ENCODE data around the gene PRSS50. TPM values are rescaled to one million over a fixed set of nuclear protein-coding genes. Genes with fewer than 3 reads are reported as not detected.
"Not testable (repeated sequence)": the region's sequence is repeated elsewhere in the genome, so short reads cannot be mapped to it uniquely, and the experiment has no call there.

The PRSS50 gene
- polyA plus RNA-seq, 1 experiment = not detected

DNA sequence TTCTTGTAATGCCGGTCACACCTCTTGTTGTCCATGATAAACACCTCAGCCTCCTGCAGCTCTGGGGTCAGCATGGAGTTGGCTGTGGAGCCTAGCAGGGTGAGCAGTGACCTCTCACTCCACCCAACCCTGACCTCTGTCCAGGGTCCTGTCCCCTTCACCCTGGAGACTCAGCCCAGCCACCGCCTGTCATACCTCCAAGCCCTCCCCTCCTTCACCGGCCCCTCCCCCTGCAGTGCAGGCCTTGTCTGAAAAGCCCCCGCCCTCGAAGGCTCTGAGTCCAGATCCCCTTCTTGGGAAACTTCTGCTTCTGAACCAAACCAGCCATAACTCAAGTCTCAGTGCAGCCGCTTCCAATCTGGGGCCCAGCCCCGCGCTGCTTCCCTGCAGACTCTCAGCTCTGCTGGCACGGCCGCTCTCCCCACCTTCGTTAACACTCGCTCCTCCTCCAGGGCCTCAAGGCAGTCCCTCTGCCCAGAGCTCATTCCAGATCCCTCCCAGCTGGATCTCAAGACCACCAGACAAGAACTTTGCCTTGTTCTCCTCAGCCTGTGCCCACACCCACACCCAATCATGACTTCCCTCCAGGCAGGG lies 25.4 kb upstream of the PRSS50 start:
- no peak overlapping the region for H3K4me3 ChIP-seq (ENCODE audit: low read depth, low read length)
- no peak for DNase-seq (ENCODE audit: low read depth)
- ChIA-PET CTCF (no interaction called here), POLR2A (no interaction called here)
- no peak for TF ChIP-seq CTCF (IDR thresholded peaks at IDR 0.05; ENCODE audit: insufficient read depth, low read depth, low read length)
- no peaks in the 10 kb centered on the region for H3K36me3 ChIP-seq (ENCODE audit: control insufficient read depth, insufficient read depth, low read length)
- H3K27me3 ChIP-seq (ENCODE audit: control insufficient read depth, insufficient read depth, low read length) = peaks cover 5% of the 10 kb centered on the region; the same call in 1 of the 2 replicates

- CTCF ChIA-PET = interaction anchor here (1.0 kb wide), 1 partner anchor 37 kb away, joined by 3 read pairs; no protein-coding TSS in a partner anchor
- H3K27me3 ChIP-seq (ENCODE audit: control insufficient read depth, insufficient read depth, low read length); H3K4me3 ChIP-seq (ENCODE audit: low read depth, low read length); DNase-seq (ENCODE audit: low read depth); H3K36me3 ChIP-seq (ENCODE audit: control insufficient read depth, insufficient read depth, low read length); POLR2A ChIA-PET: not testable (repeated sequence)
Measured at GRCh38 chr3:46739565-46739964, 21.9 kb upstream of the PRSS50 start.

DNA sequence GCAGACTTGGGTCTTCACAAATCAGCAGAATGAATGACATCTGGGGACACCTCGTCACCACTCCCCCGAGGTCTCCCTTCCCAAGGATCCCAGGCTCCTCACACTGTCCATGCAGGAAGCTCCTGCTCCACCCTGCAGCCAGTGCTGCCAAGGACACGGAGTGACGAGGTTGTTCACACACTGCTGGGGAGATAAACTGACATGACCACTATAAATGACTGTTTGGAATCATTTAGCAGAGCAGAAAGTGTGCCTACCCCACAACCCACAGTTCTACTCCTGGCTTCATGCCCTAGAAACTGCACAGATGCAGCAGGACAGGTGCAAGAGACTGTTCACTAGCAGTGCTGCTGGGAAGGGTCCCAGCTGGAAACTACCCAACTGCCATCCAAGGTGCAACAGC lies 19.7 kb upstream of the PRSS50 start:
- Histone ChIP-seq H3K36me3 (ENCODE audit: control insufficient read depth, insufficient read depth, low read length) (no peaks in the 10 kb centered on the region), H3K27me3 (ENCODE audit: control insufficient read depth, insufficient read depth, low read length) (peaks cover 2% of the 10 kb centered on the region), H3K4me3 (ENCODE audit: low read depth, low read length) (no peak overlapping the region)
- ChIA-PET CTCF (no interaction called here), POLR2A (no interaction called here)
- no peak for TF ChIP-seq CTCF (IDR thresholded peaks at IDR 0.05; ENCODE audit: insufficient read depth, low read depth, low read length)
- DNase-seq (ENCODE audit: low read depth) = no peak

DNA sequence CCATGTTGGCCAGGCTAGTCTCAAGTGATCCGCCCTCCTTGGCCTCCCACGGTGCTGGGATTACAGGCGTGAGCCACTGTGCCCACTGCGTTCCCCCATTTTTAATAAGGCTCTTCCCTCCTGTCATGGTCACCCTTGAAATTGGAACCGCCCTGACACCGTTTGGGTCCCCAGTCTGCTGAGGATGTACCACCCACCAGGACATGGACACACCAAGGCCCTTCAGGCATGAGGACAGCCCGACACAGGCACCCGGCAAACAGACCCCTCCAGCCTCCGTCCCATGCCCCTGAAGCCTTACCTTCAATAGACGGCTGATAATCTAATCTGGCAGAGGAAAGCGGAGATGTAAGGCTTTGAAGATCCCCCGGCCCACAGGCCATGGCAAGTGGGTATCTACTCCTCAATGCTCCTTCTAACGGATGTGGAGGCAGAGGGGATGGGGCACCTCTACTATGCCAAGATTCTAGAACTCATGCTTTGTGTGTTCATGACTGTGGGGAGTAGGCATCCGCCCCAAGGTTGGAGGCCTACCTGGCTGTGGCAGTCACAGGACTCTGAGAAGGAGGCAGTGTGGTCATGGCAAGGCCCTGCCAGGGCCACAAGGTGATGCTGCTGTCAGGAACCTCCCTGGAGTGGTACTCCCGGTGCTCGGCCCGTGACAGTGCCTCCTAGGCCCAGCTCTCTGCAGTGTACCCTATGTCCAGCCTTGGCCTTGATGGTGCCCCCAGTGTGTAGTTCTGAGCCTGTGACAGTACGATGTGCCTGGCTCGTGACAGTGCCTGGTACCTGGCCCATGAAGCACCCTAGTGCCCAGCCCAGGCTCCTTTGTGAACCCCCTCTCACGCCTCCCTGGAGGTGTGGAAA lies 18.6 kb upstream of the PRSS50 start:
- POLR2A ChIA-PET = no interaction called here
- TF ChIP-seq CTCF (IDR thresholded peaks at IDR 0.05; ENCODE audit: insufficient read depth, low read depth, low read length) = no peak
- DNase-seq (ENCODE audit: low read depth) = no peak
- H3K4me3 ChIP-seq (ENCODE audit: low read depth, low read length) = no peak overlapping the region
- peaks cover 2% of the 10 kb centered on the region for H3K27me3 ChIP-seq (ENCODE audit: control insufficient read depth, insufficient read depth, low read length)
- no peaks in the 10 kb centered on the region for H3K36me3 ChIP-seq (ENCODE audit: control insufficient read depth, insufficient read depth, low read length)
- CTCF ChIA-PET = interaction anchor here (1.0 kb wide), 1 partner anchor 16 kb away, joined by 3 read pairs; no protein-coding TSS in a partner anchor

- ChIA-PET CTCF (interaction anchor here (0.7 kb wide), 1 partner anchor 17 kb away, joined by 3 read pairs; no protein-coding TSS in a partner anchor), POLR2A (no interaction called here)
- Histone ChIP-seq H3K36me3 (ENCODE audit: control insufficient read depth, insufficient read depth, low read length) (no peaks in the 10 kb centered on the region), H3K27me3 (ENCODE audit: control insufficient read depth, insufficient read depth, low read length) (peaks cover 2% of the 10 kb centered on the region), H3K4me3 (ENCODE audit: low read depth, low read length) (no peak overlapping the region)
- no peak for TF ChIP-seq CTCF (IDR thresholded peaks at IDR 0.05; ENCODE audit: insufficient read depth, low read depth, low read length)
- DNase-seq (ENCODE audit: low read depth) = no peak
Measured at GRCh38 chr3:46734773-46735172, 17.1 kb upstream of the PRSS50 start.
